Activated CD8-positive, alpha-beta T cell treated with anti-CD3 and anti-CD28 coated beads for 36 hours (primary cell): Measurements from ENCODE around the gene LIMK1. TPM values are rescaled to one million over a fixed set of nuclear protein-coding genes. Genes with fewer than 3 reads are reported as not detected.

Experiments used
- ATAC-seq: fragments of 200-7000 bp; cut with Tn5 transposase; one replicate; pipeline ENCODE4 v1.10.0; 2021; ENCODE audit warnings: mild to moderate bottlenecking, moderate library complexity
- CTCF ChIA-PET: fragments of 350-600 bp; sonication (Branson Sonifier 250); formaldehyde crosslinking; loops from one replicate; lab custom pipeline; 2021; ENCODE audit warnings: antibody characterized with exemption; lab: Charles Lee
- POLR2A ChIA-PET: fragments of 350-600 bp; sonication (Branson Sonifier 250); formaldehyde crosslinking; loops from one replicate; lab custom pipeline; 2021; ENCODE audit warnings: antibody characterized with exemption; lab: Charles Lee
- DNase-seq: peaks from one replicate; pipeline ENCODE4 v3.0.0-alpha.2; 2020
- H3K27ac Mint-ChIP-seq: one replicate; pipeline ENCODE4 v1.8.0; 2021; ENCODE audit warnings: mild to moderate bottlenecking, mixed read lengths
- H3K27me3 Mint-ChIP-seq: one replicate; pipeline ENCODE4 v1.8.0; 2021; ENCODE audit warnings: mixed read lengths
- H3K36me3 Mint-ChIP-seq: one replicate; pipeline ENCODE4 v1.8.0; 2021; ENCODE audit warnings: low read depth, mixed read lengths
- H3K4me1 Mint-ChIP-seq: one replicate; pipeline ENCODE4 v1.8.0; 2021; ENCODE audit warnings: low read depth, mixed read lengths
- H3K4me3 Mint-ChIP-seq: one replicate; pipeline ENCODE4 v1.8.0; 2021; ENCODE audit warnings: mild to moderate bottlenecking, moderate library complexity, mixed read lengths
- H3K9me3 Mint-ChIP-seq: one replicate; pipeline ENCODE4 v1.8.0; 2021; ENCODE audit warnings: mixed read lengths
- intact Hi-C: fragments of 100-400 bp; cut with micrococcal nuclease; formaldehyde crosslinking; loops from one replicate; pipeline ENCODE4 v1.10.0; 2022
- total RNA-seq, 2 experiments: library from RNA; stranded (reverse); gene quantifications; one replicate each; pipeline ENCODE4 v1.2.3, GENCODE V29; 2021
- TF ChIP-seq, protein P1 (sequence below): fragments of 200-600 bp; IDR thresholded peaks from one replicate; pipeline ENCODE4 v1.8.0; 2022; ENCODE audit warnings: antibody characterized with exemption, mild to moderate bottlenecking

Gene LIMK1
- total RNA-seq, 2 experiments from 2014 or later, result 17.8 to 20.8 TPM

DNA sequence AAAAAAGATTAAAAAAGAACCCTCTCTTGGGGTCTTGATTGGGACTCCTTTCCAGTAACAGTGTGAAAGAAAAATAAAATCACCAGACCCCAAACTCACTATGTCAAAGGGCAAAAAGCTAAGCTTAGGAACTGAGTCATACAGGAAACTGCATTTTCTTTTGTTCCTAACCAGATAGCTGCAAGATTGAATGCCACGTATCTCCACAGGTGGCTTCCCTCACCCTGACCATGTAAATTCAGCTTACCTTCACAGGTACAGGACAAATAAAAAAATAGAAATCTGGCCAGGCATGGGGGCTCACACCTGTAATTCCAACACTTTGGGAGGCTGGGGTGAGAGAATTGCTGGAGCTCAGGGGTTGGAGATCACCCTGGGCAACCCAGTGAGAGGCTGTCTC, 58.1 kb downstream of the LIMK1 start:
- ATAC-seq (peak; percentile 92), DNase-seq (peak; percentile 23)
- CTCF ChIA-PET, result interaction anchor here (1.0 to 1.5 kb wide), 3 partner anchors 20 to 74 kb away, joined by 4 to 7 read pairs (median 4); no protein-coding TSS in a partner anchor
- Mint-ChIP-seq H3K36me3 (no peaks in the 10 kb centered on the region), H3K9me3 (peaks cover 2% of the 10 kb centered on the region), H3K4me3 (no peak overlapping the region), H3K27ac (no peak overlapping the region), H3K27me3 (no peaks in the 10 kb centered on the region), H3K4me1 (peaks cover 5% of the 10 kb centered on the region)
- intact Hi-C loops, result no loop called here
- TF ChIP-seq, protein P1, sequence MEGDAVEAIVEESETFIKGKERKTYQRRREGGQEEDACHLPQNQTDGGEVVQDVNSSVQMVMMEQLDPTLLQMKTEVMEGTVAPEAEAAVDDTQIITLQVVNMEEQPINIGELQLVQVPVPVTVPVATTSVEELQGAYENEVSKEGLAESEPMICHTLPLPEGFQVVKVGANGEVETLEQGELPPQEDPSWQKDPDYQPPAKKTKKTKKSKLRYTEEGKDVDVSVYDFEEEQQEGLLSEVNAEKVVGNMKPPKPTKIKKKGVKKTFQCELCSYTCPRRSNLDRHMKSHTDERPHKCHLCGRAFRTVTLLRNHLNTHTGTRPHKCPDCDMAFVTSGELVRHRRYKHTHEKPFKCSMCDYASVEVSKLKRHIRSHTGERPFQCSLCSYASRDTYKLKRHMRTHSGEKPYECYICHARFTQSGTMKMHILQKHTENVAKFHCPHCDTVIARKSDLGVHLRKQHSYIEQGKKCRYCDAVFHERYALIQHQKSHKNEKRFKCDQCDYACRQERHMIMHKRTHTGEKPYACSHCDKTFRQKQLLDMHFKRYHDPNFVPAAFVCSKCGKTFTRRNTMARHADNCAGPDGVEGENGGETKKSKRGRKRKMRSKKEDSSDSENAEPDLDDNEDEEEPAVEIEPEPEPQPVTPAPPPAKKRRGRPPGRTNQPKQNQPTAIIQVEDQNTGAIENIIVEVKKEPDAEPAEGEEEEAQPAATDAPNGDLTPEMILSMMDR, result no peak
- POLR2A ChIA-PET, result interaction anchor here (0.6 kb wide), 1 partner anchor 304 kb away, joined by 3 read pairs; no protein-coding TSS in a partner anchor

DNA sequence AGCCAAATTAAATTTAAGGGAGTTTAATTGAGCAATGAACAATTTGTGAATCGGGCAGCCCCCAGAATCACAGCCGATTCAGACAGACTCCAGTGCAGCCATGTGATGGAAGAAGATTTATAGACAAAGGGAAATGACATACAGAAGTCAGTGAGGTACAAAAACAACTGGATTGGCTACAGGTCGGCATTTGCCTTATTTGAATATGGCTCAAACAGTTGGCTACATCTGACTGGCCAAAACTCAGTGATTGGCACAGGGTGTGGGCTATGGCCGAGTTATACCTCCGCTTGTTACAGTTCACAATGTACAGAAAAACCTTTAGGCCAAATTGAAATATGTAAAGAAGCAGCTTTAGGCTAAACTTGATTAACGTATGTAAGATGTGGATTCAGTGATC, 59.8 kb downstream of the LIMK1 start:
- ChIA-PET POLR2A (no interaction called here), CTCF (no interaction called here)
- Mint-ChIP-seq H3K27ac (no peak overlapping the region), H3K36me3 (no peaks in the 10 kb centered on the region), H3K4me1 (peaks cover 5% of the 10 kb centered on the region), H3K4me3 (no peak overlapping the region), H3K9me3 (peaks cover 2% of the 10 kb centered on the region), H3K27me3 (no peaks in the 10 kb centered on the region)
- intact Hi-C loops, result no loop called here
- ATAC-seq, result no peak
- TF ChIP-seq, protein P1, result no peak
- DNase-seq, result no peak

DNA sequence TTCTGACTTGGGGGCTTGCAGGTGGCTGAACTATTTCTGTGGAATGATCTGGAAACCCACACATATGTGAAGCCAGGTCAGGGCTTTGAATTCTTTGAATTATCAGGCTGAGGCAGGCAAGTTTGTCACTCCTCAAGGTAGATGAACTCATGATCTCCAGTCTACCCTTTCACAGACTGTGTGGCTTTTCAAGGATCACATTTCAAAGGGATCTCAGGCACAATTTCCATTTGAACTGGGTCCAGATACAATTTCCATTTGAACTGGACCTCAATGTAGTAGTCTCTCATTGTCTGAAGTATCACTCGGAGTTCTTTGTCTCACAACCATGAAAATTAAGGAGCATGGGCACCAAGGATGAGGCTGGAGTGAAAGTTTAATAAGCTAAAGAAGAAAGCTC, 64.9 kb downstream of the LIMK1 start:
- TF ChIP-seq, protein P1, result no peak
- Mint-ChIP-seq H3K36me3 (no peaks in the 10 kb centered on the region), H3K4me1 (no peaks in the 10 kb centered on the region), H3K27ac (no peak overlapping the region), H3K4me3 (no peak overlapping the region), H3K9me3 (peaks cover 2% of the 10 kb centered on the region), H3K27me3 (no peaks in the 10 kb centered on the region)
- intact Hi-C loops, result no loop called here
- no peak for ATAC-seq
- CTCF ChIA-PET, result no interaction called here
- POLR2A ChIA-PET, result interaction anchor here (0.6 kb wide), 1 partner anchor 222 kb away, joined by 3 read pairs; no protein-coding TSS in a partner anchor
- DNase-seq, result no peak

DNA sequence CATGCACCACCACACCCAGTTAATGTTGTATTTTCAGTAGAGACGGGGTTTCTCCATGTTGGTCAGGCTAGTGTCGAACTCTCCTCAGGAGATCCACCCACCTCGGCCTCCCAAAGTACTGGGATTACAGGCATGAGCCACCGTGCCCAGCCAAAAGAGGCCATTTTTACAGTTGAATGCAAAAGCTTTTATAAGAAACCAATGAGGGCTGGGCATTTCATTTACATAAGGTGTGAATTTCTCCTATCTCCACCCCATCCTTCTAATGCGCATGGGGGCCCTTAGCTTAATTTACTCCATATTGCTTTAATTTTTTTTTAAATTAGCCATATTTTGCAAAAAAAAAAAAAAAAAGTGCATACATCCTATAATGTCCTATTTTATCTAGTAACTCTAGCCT, 65.5 kb downstream of the LIMK1 start:
- H3K27me3 Mint-ChIP-seq, result no peaks in the 10 kb centered on the region
- H3K4me3 Mint-ChIP-seq, result no peak overlapping the region
- DNase-seq (no peak), ATAC-seq (no peak)
- no peaks in the 10 kb centered on the region for H3K4me1 Mint-ChIP-seq
- peaks cover 2% of the 10 kb centered on the region for H3K9me3 Mint-ChIP-seq
- TF ChIP-seq, protein P1, result no peak
- H3K27ac Mint-ChIP-seq, result no peak overlapping the region
- POLR2A ChIA-PET, result interaction anchor here (0.6 kb wide), 1 partner anchor 221 kb away, joined by 3 read pairs; no protein-coding TSS in a partner anchor
- intact Hi-C loops, result no loop called here
- CTCF ChIA-PET, result no interaction called here
- no peaks in the 10 kb centered on the region for H3K36me3 Mint-ChIP-seq

DNA sequence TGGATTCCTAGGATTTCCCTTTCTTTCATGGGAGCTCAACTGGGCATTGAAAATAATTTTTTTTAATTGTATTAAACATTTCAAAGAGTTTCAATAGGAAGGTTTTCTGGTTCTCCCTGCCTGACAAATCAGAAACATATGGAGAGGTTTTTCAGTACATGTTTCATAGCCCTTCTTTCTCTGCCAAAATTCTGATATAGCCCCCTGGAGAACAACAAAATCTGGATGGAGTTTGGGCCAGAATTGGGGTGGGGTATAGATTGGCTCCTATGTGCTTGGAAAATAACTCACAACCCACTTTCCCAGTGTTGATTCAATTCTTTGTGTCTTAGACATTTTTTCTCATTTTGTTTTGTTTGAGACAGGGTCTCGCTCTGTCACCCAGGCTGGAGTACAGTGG, 66.0 kb downstream of the LIMK1 start:
- no peaks in the 10 kb centered on the region for H3K4me1 Mint-ChIP-seq
- ATAC-seq, result no peak
- TF ChIP-seq, protein P1, result no peak
- intact Hi-C loops, result no loop called here
- H3K4me3 Mint-ChIP-seq, result no peak overlapping the region
- no peaks in the 10 kb centered on the region for H3K27me3 Mint-ChIP-seq
- H3K36me3 Mint-ChIP-seq, result no peaks in the 10 kb centered on the region
- CTCF ChIA-PET, result no interaction called here
- H3K27ac Mint-ChIP-seq, result no peak overlapping the region
- no peak for DNase-seq
- POLR2A ChIA-PET, result no interaction called here
- H3K9me3 Mint-ChIP-seq, result peaks cover 2% of the 10 kb centered on the region
